ENCODE data around the gene MOK.

GRCh38 chr14:102241147-102241546, 63.8 kb downstream of the MOK start:
- TF ChIP-seq, protein P1, sequence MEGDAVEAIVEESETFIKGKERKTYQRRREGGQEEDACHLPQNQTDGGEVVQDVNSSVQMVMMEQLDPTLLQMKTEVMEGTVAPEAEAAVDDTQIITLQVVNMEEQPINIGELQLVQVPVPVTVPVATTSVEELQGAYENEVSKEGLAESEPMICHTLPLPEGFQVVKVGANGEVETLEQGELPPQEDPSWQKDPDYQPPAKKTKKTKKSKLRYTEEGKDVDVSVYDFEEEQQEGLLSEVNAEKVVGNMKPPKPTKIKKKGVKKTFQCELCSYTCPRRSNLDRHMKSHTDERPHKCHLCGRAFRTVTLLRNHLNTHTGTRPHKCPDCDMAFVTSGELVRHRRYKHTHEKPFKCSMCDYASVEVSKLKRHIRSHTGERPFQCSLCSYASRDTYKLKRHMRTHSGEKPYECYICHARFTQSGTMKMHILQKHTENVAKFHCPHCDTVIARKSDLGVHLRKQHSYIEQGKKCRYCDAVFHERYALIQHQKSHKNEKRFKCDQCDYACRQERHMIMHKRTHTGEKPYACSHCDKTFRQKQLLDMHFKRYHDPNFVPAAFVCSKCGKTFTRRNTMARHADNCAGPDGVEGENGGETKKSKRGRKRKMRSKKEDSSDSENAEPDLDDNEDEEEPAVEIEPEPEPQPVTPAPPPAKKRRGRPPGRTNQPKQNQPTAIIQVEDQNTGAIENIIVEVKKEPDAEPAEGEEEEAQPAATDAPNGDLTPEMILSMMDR (IDR thresholded peaks at IDR 0.05): no peak
- no peak for TF ChIP-seq POLR2AphosphoS5 (IDR thresholded peaks at IDR 0.05)
- TF ChIP-seq POLR2A (IDR thresholded peaks at IDR 0.05): no peak
